Endothelial cell of umbilical vein (primary cell): ENCODE data around the gene RAPGEF3.

ENCODE experiments used
- EZH2 ChIP-seq: IDR thresholded peaks from 2 replicates; pipeline ENCODE4 v1.6.1; 2012; ENCODE audit warnings: borderline replicate concordance, low read depth, mild to moderate bottlenecking, moderate library complexity, low read length, inconsistent platforms; ENCODE audit not compliant: severe bottlenecking
- FOS ChIP-seq: IDR thresholded peaks from 2 replicates; pipeline ENCODE4 v1.6.1; 2011; ENCODE audit warnings: mild to moderate bottlenecking, low read length, moderate library complexity, borderline replicate concordance; ENCODE audit not compliant: insufficient read depth
- GATA2 ChIP-seq: IDR thresholded peaks from 2 replicates; pipeline ENCODE4 v1.7.0; 2011; ENCODE audit warnings: low read depth, mild to moderate bottlenecking, moderate library complexity, mixed read lengths, low read length; ENCODE audit not compliant: insufficient read length, insufficient read depth
- JUN ChIP-seq: IDR thresholded peaks from 2 replicates; pipeline ENCODE4 v1.6.1; 2011; ENCODE audit warnings: borderline replicate concordance, low read depth; ENCODE audit not compliant: insufficient read length, insufficient read depth
- MYC ChIP-seq: IDR thresholded peaks from one replicate; pipeline ENCODE4 v1.6.1; 2011; ENCODE audit warnings: mild to moderate bottlenecking, low read depth, low read length
- POLR2A ChIP-seq: IDR thresholded peaks from 2 replicates; pipeline ENCODE4 v1.6.1; 2012; ENCODE audit warnings: low read depth, mild to moderate bottlenecking, control low read depth, low read length
- POLR2AphosphoS5 ChIP-seq: IDR thresholded peaks from 2 replicates; pipeline ENCODE4 v1.6.1; 2012; ENCODE audit warnings: low read depth, mild to moderate bottlenecking, control low read depth, low read length, moderate library complexity; ENCODE audit not compliant: insufficient read depth
- TF ChIP-seq, protein P1 (sequence below), 2 donors: IDR thresholded peaks; 1 replicate in 1 of 2; 2 replicates in 1 of 2; pipeline ENCODE4 v1.5.1; 2011; ENCODE audit warnings: low read length in 2 of 2, mild to moderate bottlenecking in 2 of 2, moderate library complexity in 2 of 2, control low read depth in 1 of 2, inconsistent platforms in 1 of 2, low read depth in 1 of 2; ENCODE audit not compliant: insufficient read depth in 1 of 2; ENCODE audit errors: extremely low read depth in 1 of 2
- TF ChIP-seq, protein P2 (sequence below): IDR thresholded peaks from 2 replicates; pipeline ENCODE4 v1.6.1; 2011; ENCODE audit not compliant: insufficient read depth, insufficient read length

DNA sequence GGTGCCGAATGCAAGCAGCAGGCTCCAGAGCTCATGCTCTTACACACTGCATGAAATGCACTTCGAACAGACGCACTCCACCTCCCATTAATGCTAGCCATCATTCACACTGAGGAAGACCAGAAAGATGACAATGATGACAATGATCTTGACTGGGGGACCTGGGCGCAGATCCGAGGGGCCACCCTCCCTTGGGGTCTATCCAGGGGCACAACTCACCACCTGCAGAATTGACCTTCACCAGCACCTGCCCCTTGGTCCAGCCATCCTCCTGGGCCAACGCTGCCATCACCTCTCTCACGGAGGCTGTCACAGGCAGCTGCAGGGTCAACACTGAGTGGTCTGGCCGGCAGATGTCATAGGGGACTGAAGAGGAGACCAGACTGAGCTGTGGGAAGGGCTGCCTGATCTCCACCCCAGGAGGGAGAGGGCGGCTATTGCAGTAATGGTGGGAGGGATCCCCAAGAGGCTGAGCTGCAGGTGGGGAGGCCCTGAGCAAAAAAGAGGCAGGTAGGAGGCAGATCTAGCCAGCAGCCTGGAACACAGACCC, 15.3 kb downstream of the RAPGEF3 start:
- TF ChIP-seq, protein P1, sequence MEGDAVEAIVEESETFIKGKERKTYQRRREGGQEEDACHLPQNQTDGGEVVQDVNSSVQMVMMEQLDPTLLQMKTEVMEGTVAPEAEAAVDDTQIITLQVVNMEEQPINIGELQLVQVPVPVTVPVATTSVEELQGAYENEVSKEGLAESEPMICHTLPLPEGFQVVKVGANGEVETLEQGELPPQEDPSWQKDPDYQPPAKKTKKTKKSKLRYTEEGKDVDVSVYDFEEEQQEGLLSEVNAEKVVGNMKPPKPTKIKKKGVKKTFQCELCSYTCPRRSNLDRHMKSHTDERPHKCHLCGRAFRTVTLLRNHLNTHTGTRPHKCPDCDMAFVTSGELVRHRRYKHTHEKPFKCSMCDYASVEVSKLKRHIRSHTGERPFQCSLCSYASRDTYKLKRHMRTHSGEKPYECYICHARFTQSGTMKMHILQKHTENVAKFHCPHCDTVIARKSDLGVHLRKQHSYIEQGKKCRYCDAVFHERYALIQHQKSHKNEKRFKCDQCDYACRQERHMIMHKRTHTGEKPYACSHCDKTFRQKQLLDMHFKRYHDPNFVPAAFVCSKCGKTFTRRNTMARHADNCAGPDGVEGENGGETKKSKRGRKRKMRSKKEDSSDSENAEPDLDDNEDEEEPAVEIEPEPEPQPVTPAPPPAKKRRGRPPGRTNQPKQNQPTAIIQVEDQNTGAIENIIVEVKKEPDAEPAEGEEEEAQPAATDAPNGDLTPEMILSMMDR (IDR thresholded peaks at IDR 0.05; ENCODE audit: extremely low read depth in 1 of 2, insufficient read depth in 1 of 2, low read depth in 1 of 2, low read length in 2 of 2): no peak
- TF ChIP-seq POLR2A (no peak), EZH2 (no peak), MYC (no peak), FOS (no peak), POLR2AphosphoS5 (no peak), JUN (no peak), GATA2 (no peak)
- TF ChIP-seq, protein P2, sequence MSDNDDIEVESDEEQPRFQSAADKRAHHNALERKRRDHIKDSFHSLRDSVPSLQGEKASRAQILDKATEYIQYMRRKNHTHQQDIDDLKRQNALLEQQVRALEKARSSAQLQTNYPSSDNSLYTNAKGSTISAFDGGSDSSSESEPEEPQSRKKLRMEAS: no peak
